IgD-negative memory B cell (primary cell): ENCODE data around the gene TPGS2. TPM values are rescaled to one million over a fixed set of nuclear protein-coding genes. Genes with fewer than 3 reads are reported as not detected.

ENCODE experiments used
- H3K27ac Mint-ChIP-seq, 3 donors: one replicate each; pipeline ENCODE4 v1.8.0; 2020 to 2022; ENCODE audit warnings: mild to moderate bottlenecking in 3 of 3, mixed read lengths in 3 of 3, moderate library complexity in 1 of 3
- H3K27me3 Mint-ChIP-seq: one replicate; pipeline ENCODE4 v1.8.0; 2021; ENCODE audit warnings: mixed read lengths
- H3K36me3 Mint-ChIP-seq: one replicate; pipeline ENCODE4 v1.8.0; 2020; ENCODE audit warnings: mild to moderate bottlenecking, mixed read lengths
- H3K4me1 Mint-ChIP-seq, 3 donors: one replicate each; pipeline ENCODE4 v1.8.0; 2020 to 2022; ENCODE audit warnings: mixed read lengths in 3 of 3, mild to moderate bottlenecking in 1 of 3
- H3K4me3 Mint-ChIP-seq, 4 donors: one replicate each; pipeline ENCODE4 v1.8.0; 2020 to 2022; ENCODE audit warnings: mild to moderate bottlenecking in 4 of 4, mixed read lengths in 4 of 4, moderate library complexity in 3 of 4
- H3K9me3 Mint-ChIP-seq, 3 donors: one replicate each; pipeline ENCODE4 v1.8.0; 2020 to 2021; ENCODE audit warnings: mixed read lengths in 3 of 3, mild to moderate bottlenecking in 1 of 3
- polyA plus RNA-seq: library from polyadenylated mRNA; unstranded; fragments of 300-500 nt; fragmentation: Illumina TruSeq; gene quantifications from one replicate; pipeline ENCODE4 v1.2.3, GENCODE V29; 2021

The TPGS2 gene
- polyA plus RNA-seq, 1 donor from 2014 or later, result 50.1 TPM

DNA sequence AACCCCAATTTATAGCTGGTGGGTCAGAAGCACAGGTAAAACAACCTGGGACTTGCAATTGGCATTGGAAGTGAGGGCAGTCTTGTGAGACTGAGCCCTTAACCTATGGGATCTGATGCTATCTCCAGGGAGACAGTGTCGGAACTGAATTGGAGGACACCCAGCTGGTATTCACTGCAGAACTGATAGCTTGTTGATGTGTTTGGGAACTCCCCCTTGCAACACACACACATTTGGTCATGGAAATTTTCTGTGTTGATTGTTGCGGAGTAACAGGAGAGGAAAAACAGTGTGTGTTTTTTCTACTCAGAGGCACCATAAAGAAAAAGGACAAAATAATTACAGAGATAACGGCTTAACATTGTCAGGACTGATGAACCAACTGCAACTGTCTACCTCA is 16.1 kb downstream of the TPGS2 start:
- Mint-ChIP-seq H3K9me3 (no peaks in the 10 kb centered on the region), H3K27me3 (no peaks in the 10 kb centered on the region), H3K27ac (peak overlapping the region in 1 of 3 donors; percentile 57), H3K36me3 (peaks cover 2% of the 10 kb centered on the region), H3K4me1 (peaks cover 3 to 4% (median 3%) of the 10 kb centered on the region in 3 donors), H3K4me3 (no peak overlapping the region)

DNA sequence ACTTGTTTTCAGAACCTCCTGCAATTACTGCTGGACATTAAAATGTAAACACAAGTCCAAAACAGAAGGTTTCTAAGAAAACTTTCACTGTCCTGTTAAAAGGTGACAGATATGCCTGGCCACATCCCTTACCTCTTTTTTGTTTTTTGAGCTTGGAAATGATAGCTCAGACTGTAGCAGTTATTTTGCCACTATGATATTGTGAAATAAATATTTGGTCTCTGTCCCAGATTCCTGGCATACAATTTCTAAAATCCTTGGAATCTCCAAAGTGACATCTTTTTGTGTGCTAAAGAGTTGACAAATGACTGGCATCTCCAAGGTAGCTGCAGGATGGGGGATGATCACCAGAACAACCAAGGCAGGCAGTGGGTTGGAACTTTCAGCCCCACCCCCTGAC is 16.8 kb downstream of the TPGS2 start:
- peaks cover 3 to 4% (median 3%) of the 10 kb centered on the region in 3 donors for H3K4me1 Mint-ChIP-seq
- H3K36me3 Mint-ChIP-seq, result peaks cover 3% of the 10 kb centered on the region
- no peak overlapping the region for H3K27ac Mint-ChIP-seq
- H3K27me3 Mint-ChIP-seq, result no peaks in the 10 kb centered on the region
- no peak overlapping the region for H3K4me3 Mint-ChIP-seq
- no peaks in the 10 kb centered on the region for H3K9me3 Mint-ChIP-seq

- Mint-ChIP-seq H3K4me1 (peaks cover 3 to 4% (median 3%) of the 10 kb centered on the region in 3 donors), H3K27ac (no peak overlapping the region), H3K4me3 (no peak overlapping the region), H3K27me3 (no peaks in the 10 kb centered on the region), H3K36me3 (peaks cover 3% of the 10 kb centered on the region), H3K9me3 (no peaks in the 10 kb centered on the region)
Observed at GRCh38 chr18:36811430-36811829, 17.4 kb downstream of the TPGS2 start.

GRCh38 chr18:36809590-36810381 is 19.0 kb downstream of the TPGS2 start:
- H3K9me3 Mint-ChIP-seq, result no peaks in the 10 kb centered on the region
- H3K4me1 Mint-ChIP-seq, result peaks cover 3 to 4% (median 3%) of the 10 kb centered on the region in 3 donors
- peak overlapping the region in 1 of 3 donors; percentile 40 for H3K27ac Mint-ChIP-seq
- no peak overlapping the region for H3K4me3 Mint-ChIP-seq
- H3K27me3 Mint-ChIP-seq, result no peaks in the 10 kb centered on the region
- peaks cover 7% of the 10 kb centered on the region for H3K36me3 Mint-ChIP-seq

GRCh38 chr18:36808681-36809080 is 20.1 kb downstream of the TPGS2 start:
- H3K4me3 Mint-ChIP-seq, result no peak overlapping the region
- H3K36me3 Mint-ChIP-seq, result peaks cover 10% of the 10 kb centered on the region
- H3K9me3 Mint-ChIP-seq, result no peaks in the 10 kb centered on the region
- no peaks in the 10 kb centered on the region for H3K27me3 Mint-ChIP-seq
- H3K4me1 Mint-ChIP-seq, result peaks cover 3 to 4% (median 3%) of the 10 kb centered on the region in 3 donors
- no peak overlapping the region for H3K27ac Mint-ChIP-seq

DNA sequence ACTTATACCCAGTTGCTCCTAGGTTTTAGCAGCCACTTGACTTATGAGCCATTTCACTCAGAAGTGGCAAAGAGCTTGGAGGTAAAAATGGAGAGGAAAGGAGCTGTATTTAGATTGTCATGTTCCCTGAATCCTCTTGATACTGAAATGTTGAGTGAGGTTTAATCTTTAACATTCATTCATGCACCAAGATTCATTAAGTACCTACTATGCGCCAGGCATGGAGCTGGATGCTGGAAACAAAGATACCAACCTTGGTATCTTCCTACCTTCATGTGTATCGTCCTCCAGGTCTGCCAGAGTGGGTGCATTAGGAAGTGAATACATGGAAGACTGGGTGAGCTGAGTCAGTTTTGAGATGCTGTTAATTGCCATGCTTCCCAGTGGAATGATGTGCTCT is 23.7 kb downstream of the TPGS2 start:
- peaks cover 3 to 4% (median 3%) of the 10 kb centered on the region in 3 donors for H3K4me1 Mint-ChIP-seq
- peaks cover 16% of the 10 kb centered on the region for H3K36me3 Mint-ChIP-seq
- no peak overlapping the region for H3K4me3 Mint-ChIP-seq
- H3K9me3 Mint-ChIP-seq, result no peaks in the 10 kb centered on the region
- no peak overlapping the region for H3K27ac Mint-ChIP-seq
- H3K27me3 Mint-ChIP-seq, result no peaks in the 10 kb centered on the region

DNA sequence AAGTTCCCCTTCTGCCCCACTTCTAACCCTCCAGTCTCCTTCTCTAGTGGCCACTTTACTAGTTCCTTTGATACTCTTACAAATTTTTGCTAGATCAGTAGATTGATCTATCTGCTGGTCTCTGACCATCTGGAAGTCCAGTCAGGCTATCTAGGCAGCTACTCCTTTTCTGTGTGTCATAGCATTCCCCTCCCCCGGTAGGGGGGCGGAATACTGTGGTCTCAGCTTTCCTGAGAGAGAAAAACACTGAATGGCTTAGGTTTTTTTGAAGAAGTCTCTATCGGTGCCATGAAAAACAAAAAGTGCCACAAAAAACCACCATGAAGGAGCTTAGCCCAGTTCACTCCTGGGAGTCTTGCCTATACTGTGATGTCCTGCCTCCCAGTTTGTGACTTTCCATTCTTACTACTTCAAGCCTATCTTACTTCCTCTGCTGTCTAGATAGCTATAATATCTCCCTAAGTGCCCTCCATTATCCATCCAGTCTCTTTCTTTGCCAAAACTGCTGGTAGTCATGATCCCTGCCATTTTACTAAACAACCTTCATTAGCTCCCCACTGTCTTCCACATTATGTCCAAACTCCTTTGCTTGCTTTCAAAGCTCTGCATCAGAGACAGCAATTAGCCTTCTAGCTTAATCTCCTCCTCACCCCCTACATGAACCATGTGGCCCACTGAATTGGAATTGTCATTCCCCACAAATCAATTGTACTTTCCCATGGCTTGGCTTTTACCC is 29.9 kb downstream of the TPGS2 start:
- Mint-ChIP-seq H3K9me3 (no peaks in the 10 kb centered on the region), H3K27ac (peak overlapping the region in 1 of 3 donors; percentile 37)

GRCh38 chr18:36792634-36793283 is 36.0 kb downstream of the TPGS2 start:
- no peaks in the 10 kb centered on the region for H3K4me1 Mint-ChIP-seq
- H3K27ac Mint-ChIP-seq, result no peak overlapping the region
- peaks cover 28% of the 10 kb centered on the region for H3K36me3 Mint-ChIP-seq
- no peaks in the 10 kb centered on the region for H3K27me3 Mint-ChIP-seq
- H3K4me3 Mint-ChIP-seq, result no peak overlapping the region
- H3K9me3 Mint-ChIP-seq, result peaks cover 1 to 6% (median 3%) of the 10 kb centered on the region in 3 donors

More for the DNA sequence above, 29.9 kb downstream of the TPGS2 start:
- Mint-ChIP-seq H3K27me3 (no peaks in the 10 kb centered on the region), H3K36me3 (peaks cover 23% of the 10 kb centered on the region), H3K4me3 (no peak overlapping the region), H3K4me1 (no peaks in the 10 kb centered on the region)

DNA sequence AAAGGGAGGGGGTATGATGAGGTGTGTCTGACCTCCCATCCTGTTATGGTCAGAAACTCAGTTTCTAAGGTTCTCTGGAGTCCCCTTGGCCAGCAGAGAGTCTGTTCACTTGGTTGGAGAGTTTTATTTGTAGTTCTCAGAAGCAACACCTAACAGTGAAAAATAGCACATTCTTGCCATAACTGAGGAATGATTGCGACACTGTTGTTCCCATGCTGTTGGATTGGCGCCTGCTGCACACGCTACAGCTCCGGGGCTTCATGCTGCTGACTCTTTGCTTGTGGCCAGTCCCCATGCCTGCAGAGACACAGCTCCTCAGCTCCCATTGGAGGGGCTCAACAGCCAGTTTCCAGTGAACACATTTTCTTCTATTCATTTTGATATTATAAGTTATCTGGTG is 42.1 kb downstream of the TPGS2 start:
- Mint-ChIP-seq H3K4me3 (no peak overlapping the region), H3K36me3 (peaks cover 19% of the 10 kb centered on the region), H3K4me1 (peaks cover 0 to 3% (median 0%) of the 10 kb centered on the region in 3 donors), H3K9me3 (peaks cover 1 to 6% (median 3%) of the 10 kb centered on the region in 3 donors), H3K27ac (no peak overlapping the region), H3K27me3 (no peaks in the 10 kb centered on the region)

GRCh38 chr18:36783792-36784191 is 45.0 kb downstream of the TPGS2 start:
- no peak overlapping the region for H3K27ac Mint-ChIP-seq
- no peaks in the 10 kb centered on the region for H3K27me3 Mint-ChIP-seq
- peaks cover 18% of the 10 kb centered on the region for H3K36me3 Mint-ChIP-seq
- no peaks in the 10 kb centered on the region for H3K9me3 Mint-ChIP-seq
- H3K4me1 Mint-ChIP-seq, result peaks cover 0 to 3% (median 0%) of the 10 kb centered on the region in 3 donors
- H3K4me3 Mint-ChIP-seq, result no peak overlapping the region

DNA sequence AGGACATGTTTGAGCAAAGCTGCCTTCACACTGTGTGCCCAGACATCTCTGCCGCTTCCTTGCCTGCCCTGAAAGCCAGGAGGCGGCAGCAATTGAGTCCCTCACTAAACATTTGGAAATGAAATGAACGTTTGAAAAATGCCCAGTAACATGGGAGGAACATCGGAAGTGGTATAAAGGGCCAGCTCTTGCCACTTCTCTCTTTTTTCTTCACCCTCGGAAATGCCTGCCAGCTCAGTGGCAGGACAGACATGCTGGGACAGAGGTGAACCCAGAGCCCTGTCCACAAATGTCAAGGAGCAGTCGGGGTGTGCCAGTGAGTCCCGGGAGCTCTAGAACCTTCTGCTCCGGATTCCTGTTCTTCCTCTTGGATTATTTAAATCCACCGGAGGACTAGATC is 46.1 kb downstream of the TPGS2 start:
- no peak overlapping the region for H3K27ac Mint-ChIP-seq
- H3K36me3 Mint-ChIP-seq, result peaks cover 16% of the 10 kb centered on the region
- no peaks in the 10 kb centered on the region for H3K9me3 Mint-ChIP-seq
- H3K4me1 Mint-ChIP-seq, result peaks cover 0 to 3% (median 0%) of the 10 kb centered on the region in 3 donors
- no peaks in the 10 kb centered on the region for H3K27me3 Mint-ChIP-seq
- no peak overlapping the region for H3K4me3 Mint-ChIP-seq

DNA sequence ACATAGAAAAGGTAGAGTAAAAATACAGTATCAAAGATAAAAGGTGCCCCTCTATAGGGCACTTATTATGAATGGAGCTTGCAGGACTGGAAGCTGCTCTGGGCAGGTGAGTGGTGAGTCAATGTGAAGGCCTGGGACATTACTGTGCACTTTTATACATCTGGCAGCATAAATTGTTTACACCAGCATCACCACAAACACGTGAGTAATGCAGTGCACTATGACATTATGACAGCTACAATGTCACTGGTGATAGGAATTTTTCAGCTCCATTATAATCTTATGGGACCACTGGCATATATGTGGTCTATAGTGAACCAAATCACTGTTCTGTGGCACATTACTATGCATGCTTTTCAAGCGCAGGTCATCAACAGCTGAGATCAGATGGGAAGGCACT is 48.1 kb downstream of the TPGS2 start:
- H3K4me1 Mint-ChIP-seq, result peaks cover 0 to under 1% (median 0%) of the 10 kb centered on the region in 3 donors
- H3K4me3 Mint-ChIP-seq, result no peak overlapping the region
- H3K27me3 Mint-ChIP-seq, result no peaks in the 10 kb centered on the region
- H3K36me3 Mint-ChIP-seq, result peaks cover 15% of the 10 kb centered on the region
- no peaks in the 10 kb centered on the region for H3K9me3 Mint-ChIP-seq
- no peak overlapping the region for H3K27ac Mint-ChIP-seq

DNA sequence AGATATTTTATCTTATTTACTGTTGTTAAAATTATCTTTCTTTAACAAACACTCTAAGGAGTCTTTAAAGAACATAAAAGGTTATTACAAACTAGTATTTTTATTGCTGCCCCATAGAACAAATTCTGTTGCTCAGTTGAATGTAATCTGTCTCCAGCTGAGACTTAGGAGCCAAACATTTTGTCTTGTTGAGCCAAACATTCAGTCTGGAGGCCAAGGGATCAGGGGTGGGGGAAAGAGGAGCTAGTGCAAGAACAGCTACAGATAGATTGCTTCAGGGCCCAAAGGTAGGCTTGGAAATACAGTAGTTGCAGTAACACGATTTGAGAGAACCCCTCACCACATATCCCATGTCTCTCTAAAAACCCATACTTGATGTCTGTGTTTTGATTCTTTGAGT is 51.2 kb downstream of the TPGS2 start:
- Mint-ChIP-seq H3K4me3 (no peak overlapping the region), H3K27ac (no peak overlapping the region), H3K9me3 (no peaks in the 10 kb centered on the region), H3K4me1 (no peaks in the 10 kb centered on the region), H3K36me3 (peaks cover 12% of the 10 kb centered on the region), H3K27me3 (no peaks in the 10 kb centered on the region)

DNA sequence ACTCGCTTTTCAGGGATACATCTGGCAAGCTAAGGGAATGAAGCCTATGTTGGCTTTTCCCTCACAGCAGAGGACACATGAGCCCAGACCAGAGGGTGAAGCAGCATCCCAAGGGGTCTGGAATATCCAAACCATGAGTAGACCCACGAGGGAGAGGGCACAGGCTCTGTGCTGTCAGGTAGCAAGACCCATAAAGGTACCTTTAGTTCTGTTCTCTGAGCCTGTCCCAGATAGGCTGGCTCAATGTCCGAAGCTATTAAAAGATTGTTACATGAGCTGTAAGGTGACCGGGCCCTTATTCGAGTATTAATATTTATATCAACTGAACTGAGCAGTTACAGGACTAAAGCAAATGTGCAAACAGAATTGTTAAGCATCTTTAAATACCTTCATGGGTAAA is 52.2 kb downstream of the TPGS2 start:
- H3K27ac Mint-ChIP-seq, result no peak overlapping the region
- no peaks in the 10 kb centered on the region for H3K9me3 Mint-ChIP-seq
- no peak overlapping the region for H3K4me3 Mint-ChIP-seq
- peaks cover 10% of the 10 kb centered on the region for H3K36me3 Mint-ChIP-seq
- peaks cover under 1 to 2% (median 2%) of the 10 kb centered on the region in 3 donors for H3K4me1 Mint-ChIP-seq
- no peaks in the 10 kb centered on the region for H3K27me3 Mint-ChIP-seq

DNA sequence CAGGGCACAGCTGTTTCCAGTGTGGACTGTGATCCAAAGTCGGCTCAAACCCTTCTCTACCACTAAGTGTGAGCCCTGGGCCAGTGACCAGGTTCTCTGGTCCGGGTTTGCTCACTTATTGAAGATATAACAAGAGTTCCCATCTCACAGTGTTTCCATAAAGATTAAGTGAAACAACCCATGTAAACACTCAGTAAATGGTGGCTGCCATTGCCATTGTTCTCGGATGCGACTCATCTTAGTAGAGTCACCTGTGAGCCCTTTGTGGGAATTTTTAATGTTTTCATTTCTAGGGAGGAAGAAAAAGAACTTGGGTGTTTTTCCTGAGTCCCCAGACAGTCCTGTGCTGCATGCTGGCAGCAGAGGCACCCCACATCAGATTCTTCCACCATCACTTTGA is 53.4 kb downstream of the TPGS2 start:
- H3K36me3 Mint-ChIP-seq, result peaks cover 12% of the 10 kb centered on the region
- no peak overlapping the region for H3K4me3 Mint-ChIP-seq
- no peaks in the 10 kb centered on the region for H3K27me3 Mint-ChIP-seq
- H3K27ac Mint-ChIP-seq, result no peak overlapping the region
- H3K9me3 Mint-ChIP-seq, result no peaks in the 10 kb centered on the region
- peaks cover 8 to 9% (median 9%) of the 10 kb centered on the region in 3 donors for H3K4me1 Mint-ChIP-seq
